ENCODE data around the gene HM13. TPM values are rescaled to one million over a fixed set of nuclear protein-coding genes. Genes with fewer than 3 reads are reported as not detected.
"Not testable (repeated sequence)": the region's sequence is repeated elsewhere in the genome, so short reads cannot be mapped to it uniquely, and the experiment has no call there.

Gene HM13
- 53.3 and 69.3 TPM in 2 replicates for total RNA-seq

GRCh38 chr20:31514154-31515071 is at the start of gene HM13:
HM13 (plus strand) TSS chr20:31514442; CDS start chr20:31514552, 110 bp downstream.
- peak; percentile 77 for DNase-seq (ENCODE audit: low read depth, low spot score)

DNA sequence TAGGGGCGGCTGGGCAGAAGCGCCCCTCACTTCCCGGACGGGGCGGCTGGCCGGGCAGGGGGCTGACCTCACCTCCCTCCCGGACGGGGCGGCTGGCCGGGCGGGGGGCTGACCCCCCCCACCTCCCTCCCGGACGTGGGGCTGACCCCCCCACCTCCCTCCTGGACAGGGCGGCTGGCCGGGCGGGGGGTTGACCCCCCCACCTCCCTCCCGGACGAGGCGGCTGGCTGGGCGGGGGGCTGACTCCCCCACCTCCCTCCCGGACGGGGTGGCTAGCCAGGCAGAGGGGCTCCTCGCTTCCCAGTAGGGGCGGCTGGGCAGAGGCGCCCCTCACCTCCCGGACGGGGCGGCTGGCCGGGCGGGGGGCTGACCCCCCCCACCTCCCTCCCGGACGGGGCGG is 43.3 kb upstream of the HM13 start:
- not testable (repeated sequence) for DNase-seq (ENCODE audit: low read depth, low spot score)

DNA sequence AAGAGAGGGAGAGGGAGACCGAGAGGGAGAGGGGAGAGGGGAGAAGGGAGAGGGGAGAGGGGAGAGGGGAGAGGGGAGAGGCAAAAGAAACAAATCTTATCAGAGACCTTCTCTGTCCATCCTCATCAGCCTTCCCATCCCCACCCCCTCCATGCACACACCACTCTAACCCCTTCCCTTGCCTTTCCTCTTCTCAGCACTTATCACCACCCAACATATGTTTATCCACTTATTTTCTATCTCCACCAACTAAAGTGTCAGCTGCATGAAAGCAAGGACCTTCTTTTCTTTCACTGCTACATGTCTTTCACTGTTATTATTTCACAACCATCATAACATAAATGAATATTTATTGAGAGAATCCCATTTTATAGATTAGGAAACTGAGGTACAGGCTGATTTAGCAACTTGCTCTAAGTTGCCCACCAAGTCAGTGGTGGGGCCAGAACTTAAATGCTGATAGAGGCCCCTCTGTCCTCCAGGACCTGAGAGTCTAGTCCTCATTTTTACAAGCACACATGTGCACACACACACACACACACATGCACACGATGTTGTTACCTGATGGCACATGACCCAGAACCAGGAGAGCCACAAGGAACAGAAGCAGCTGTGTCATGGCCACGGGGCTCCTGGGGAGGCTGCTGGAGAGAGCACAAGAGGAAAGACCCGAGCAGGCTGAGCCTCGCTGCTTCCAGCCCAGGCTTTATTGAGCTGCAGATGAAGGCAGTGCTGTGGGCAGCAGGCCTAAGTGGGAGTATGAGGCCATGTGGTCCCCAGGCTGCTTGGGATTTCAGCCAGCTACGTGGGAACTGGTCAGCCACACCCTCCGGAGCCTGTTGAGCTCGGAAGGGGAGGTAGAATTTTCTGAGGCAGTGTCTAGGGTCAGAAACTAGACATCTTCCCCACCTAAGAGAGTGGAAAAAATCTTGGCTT is 41.6 kb upstream of the HM13 start:
- no peak for DNase-seq (ENCODE audit: low read depth, low spot score)

GRCh38 chr20:31473331-31474096 is 40.7 kb upstream of the HM13 start:
- no peak for DNase-seq (ENCODE audit: low read depth, low spot score)

DNA sequence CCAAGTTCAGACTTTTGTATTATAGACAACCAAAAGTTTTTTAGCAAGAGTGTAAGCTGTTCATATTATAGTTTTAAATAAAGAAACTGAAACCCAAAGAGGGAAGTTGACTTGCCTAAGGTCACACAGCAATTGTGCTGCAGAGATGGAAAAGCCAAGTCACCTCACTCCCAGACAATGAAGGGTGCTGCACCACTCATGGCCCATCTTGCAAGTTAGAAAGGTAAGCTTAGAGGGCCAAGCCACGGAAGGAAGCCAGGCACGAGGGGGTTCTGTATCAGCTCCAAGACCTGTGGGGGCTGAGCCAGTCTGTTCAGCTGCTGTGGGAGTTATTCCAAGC is 40.2 kb upstream of the HM13 start:
- no peak for DNase-seq (ENCODE audit: low read depth, low spot score)

- no peak for DNase-seq (ENCODE audit: low read depth, low spot score)
These were observed 39.3 kb upstream of the HM13 start, which contains the start of the genes DEFB124 and REM1 for GRCh38 chr20:31474758-31475427. DEFB124 (minus strand) TSS chr20:31475127; CDS start chr20:31473013, 2,114 bp downstream. REM1 (plus strand) TSS chr20:31475288; CDS start chr20:31476446, 1,158 bp downstream.

DNA sequence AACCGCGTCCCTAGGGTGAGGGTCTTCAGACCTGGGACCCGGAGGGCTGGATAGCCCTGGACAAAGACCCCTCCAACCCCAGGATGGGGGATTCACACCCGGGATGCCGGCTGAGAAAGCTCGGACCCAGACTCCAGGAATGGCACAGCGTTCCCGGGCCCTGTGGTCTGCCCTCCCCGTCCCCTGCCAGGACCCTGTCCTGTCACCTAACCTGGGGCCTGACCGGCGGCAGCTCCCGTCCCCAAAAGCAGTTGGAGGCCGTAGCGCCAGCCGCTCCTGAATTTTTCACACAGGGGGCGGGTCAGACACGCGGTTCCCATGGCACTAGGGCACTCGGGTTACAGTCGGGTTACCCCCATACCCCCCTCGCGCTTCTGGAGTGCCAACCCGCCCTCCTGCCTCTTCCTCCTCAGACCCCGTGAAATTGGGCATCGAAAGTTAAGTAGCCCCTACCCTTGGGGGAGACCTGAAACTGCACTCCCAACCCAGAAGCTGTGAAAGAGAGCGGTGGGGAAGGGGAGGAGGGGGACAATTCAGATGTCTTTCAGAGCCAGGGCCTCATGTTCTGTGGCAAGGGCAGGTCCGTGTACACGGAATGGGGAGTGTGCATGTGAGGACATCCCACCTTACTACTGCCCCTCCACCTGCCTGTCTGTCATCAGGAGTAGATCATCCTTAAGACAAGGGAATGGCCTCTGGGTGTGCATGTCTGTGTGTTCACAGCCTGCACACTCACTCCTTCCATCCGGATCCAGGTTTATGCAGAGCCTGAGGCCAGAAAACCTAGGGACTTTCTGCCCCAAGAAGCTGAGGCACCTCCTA is 38.6 kb upstream of the HM13 start:
- DNase-seq (ENCODE audit: low read depth, low spot score), result no peak

DNA sequence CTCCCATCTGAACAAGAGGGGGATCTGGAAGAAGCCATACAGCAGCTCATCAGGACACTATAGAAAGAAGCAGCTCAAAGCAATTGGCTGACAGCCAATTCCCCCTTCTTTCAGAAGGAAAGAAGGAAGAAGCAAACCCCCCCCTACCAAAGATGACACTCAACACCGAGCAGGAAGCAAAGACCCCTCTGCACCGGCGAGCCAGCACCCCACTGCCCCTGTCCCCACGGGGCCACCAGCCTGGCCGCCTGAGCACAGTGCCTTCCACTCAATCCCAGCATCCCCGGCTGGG is 38.0 kb upstream of the HM13 start:
- no peak for DNase-seq (ENCODE audit: low read depth, low spot score)

GRCh38 chr20:31476643-31477215 is 37.5 kb upstream of the HM13 start:
- peak; percentile 17 for DNase-seq (ENCODE audit: low read depth, low spot score)

DNA sequence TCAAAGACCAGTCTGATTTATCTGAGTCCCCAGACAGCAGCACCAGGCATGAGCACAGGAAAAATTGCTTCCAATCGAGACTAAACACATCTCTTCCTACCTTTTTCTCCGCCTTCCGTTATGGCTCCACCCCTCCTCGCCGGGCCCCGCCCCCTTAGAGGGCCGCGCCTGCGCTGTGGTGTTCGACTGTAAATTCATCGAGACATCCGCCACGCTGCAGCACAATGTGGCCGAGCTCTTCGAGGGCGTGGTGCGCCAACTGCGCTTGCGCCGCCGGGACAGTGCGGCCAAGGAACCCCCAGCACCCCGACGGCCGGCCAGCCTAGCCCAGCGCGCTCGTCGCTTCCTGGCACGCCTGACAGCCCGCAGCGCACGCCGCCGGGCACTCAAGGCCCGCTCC is 30.2 kb upstream of the HM13 start:
- DNase-seq (ENCODE audit: low read depth, low spot score), result no peak

DNA sequence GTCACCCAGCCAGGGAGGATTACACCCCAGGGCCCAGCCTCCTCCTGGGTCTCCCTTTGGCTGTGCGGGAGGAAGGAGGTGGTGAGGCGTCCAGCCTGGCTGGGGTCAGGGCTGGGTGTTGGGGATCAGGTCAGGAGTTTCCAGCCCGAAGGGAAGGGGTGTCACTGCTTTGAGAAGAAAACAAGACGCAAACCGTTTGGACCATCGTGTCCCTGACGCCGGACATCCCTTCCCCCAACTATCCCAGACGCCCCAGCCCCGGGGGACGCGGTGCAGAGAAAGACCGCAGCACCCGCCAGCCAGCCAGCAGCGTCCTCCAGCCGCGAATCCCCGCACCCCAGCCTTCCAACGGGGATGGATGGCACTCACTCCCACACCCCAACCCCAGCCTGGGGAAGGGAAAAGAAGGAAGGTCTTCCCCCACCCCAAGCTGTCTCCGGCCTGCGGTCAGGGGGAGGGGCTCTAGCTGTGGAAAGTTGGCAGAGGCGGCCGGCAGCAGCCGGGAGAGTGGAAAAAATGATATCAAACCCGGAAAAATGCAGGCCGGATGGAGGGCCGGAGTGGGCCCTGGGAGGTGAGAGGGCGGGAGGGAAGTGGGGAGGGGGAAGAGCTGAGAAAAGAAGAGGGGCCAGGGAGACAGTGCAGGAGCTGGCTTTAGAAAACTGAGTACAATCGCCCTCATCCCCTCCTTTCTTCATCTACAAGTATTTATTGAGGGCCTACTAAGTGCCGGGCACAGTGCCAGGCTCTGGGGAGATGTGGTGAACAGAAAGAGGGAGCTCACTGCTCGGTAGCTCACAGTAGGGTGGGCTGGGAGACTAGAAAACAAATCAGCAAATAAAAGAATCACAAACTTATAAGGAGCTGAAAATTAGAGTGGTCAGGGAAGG is 28.5 kb upstream of the HM13 start:
- peak; percentile 13 for DNase-seq (ENCODE audit: low read depth, low spot score)

DNA sequence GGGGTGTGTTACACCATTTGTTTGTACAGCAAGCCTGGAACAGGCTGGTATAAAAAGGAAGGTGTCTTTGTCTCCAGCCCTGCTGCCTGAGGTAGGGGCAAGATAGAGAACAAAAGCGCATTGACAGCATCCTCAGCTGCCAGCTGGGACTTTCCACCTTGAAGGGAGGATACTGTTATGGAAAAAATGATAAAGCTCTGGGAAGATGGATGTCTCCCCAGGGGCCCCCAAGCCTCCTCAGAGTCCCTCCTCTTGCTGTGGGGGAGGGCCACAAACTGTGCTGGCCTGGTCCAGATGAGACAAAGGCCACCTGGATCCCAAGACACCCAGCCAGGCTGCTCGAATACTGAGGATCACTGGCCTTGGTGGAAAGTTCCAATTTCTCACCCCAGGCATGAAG is 26.1 kb upstream of the HM13 start:
- no peak for DNase-seq (ENCODE audit: low read depth, low spot score)

DNA sequence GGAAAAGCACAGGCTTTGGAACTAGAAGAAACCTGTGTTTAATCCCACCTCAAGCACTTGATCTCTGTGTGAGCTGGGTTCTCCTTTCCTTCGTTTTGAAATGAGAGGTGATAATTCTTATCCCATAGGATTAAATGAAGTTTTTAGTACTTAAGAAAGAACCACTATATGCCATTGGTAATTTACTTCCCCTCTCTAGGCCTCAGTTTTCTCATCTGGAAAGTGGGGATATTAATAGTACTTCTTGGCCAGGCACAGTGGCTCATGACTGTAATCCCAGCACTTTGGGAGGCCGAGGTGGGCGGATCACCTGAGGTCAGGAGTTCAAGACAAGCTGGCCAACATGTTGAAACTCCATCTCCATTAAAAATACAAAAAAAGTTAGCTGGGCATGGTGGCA is 25.1 kb upstream of the HM13 start:
- DNase-seq (ENCODE audit: low read depth, low spot score), result no peak

- no peak for DNase-seq (ENCODE audit: low read depth, low spot score)
These were observed 23.5 kb upstream of the HM13 start for GRCh38 chr20:31490752-31491151.

GRCh38 chr20:31494131-31494530 is 20.1 kb upstream of the HM13 start:
- no peak for DNase-seq (ENCODE audit: low read depth, low spot score)

DNA sequence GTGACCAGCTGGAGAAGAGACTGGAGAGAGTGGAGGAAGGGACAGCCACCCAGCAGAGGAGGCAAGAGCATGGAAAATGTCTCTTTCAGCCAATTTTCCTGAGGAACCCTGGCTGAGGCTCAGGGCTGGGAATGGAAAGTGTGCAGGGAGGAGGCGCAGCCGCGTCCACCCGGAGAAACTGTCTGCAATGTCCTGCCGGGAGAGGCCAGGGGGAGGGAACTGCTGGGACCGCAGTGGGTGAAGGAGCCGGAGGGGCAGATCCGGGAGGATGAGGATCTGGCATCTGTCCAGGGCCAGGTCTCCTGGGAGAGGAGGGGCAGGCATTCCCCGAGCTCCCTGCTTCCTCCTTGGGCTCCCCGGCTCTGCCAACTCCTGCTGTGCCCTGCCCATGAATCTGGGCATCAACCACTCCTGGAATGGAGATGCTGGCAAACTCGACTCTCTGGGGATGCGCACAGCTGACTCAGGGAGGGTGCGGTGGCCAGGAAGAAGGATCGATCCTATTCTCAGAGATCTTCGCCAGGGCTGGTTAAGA is 17.4 kb upstream of the HM13 start:
- DNase-seq (ENCODE audit: low read depth, low spot score), result no peak

- DNase-seq (ENCODE audit: low read depth, low spot score), result no peak
These were observed 16.3 kb upstream of the HM13 start for GRCh38 chr20:31497838-31498540.

- no peak for DNase-seq (ENCODE audit: low read depth, low spot score)
These were observed 13.7 kb upstream of the HM13 start for GRCh38 chr20:31500527-31500926.

All from pulmonary artery endothelial cell (primary cell).